Liver (tissue), 3 donors: ENCODE results near the gene PROX2.

Experiments
- ATF3 ChIP-seq: IDR thresholded peaks from 2 replicates; pipeline ENCODE4 v1.6.1; 2016; ENCODE audit warnings: antibody characterized with exemption
- FOXA2 ChIP-seq: IDR thresholded peaks from 2 replicates; pipeline ENCODE4 v1.6.1; 2016; ENCODE audit warnings: antibody characterized with exemption
- MAX ChIP-seq: IDR thresholded peaks from 2 replicates; pipeline ENCODE4 v1.6.1; 2016; ENCODE audit warnings: antibody characterized with exemption
- ZBTB33 ChIP-seq: IDR thresholded peaks from 2 replicates; pipeline ENCODE4 v1.6.1; 2016; ENCODE audit warnings: antibody characterized with exemption
- TF ChIP-seq, protein P1 (sequence below): fragments of 150-350 bp; IDR thresholded peaks from 2 replicates; pipeline ENCODE4 v1.5.1; 2017; ENCODE audit warnings: improper control_type of control experiment, low read depth, low read length; ENCODE audit not compliant: missing input control
- TF ChIP-seq, protein P2 (sequence below): IDR thresholded peaks from 2 replicates; pipeline ENCODE4 v1.6.1; 2016; ENCODE audit warnings: antibody characterized with exemption, mild to moderate bottlenecking
- donor health status: healthy.
- donor health status: healthy.

DNA sequence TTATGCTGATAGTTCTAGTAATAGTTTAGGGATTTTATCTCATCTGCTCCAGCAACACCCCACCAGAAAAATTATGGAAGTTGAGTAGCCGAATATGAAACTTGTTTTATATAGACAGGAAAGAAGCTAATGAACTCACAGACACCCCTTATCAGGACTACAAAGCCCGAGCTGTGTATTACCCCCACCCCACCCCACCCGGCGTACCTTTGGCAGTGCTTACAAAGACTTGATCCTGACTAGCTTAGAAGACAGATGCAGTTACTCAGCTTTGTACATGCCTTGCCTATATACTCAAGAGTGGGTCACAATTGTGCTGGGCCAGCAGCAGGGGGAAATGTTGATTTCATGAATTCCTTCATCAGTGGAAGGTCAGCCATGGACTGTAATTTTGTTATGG, 22.4 kb downstream of the PROX2 start:
- no peak for TF ChIP-seq FOXA2
- TF ChIP-seq ZBTB33 = no peak
- TF ChIP-seq, protein P1, sequence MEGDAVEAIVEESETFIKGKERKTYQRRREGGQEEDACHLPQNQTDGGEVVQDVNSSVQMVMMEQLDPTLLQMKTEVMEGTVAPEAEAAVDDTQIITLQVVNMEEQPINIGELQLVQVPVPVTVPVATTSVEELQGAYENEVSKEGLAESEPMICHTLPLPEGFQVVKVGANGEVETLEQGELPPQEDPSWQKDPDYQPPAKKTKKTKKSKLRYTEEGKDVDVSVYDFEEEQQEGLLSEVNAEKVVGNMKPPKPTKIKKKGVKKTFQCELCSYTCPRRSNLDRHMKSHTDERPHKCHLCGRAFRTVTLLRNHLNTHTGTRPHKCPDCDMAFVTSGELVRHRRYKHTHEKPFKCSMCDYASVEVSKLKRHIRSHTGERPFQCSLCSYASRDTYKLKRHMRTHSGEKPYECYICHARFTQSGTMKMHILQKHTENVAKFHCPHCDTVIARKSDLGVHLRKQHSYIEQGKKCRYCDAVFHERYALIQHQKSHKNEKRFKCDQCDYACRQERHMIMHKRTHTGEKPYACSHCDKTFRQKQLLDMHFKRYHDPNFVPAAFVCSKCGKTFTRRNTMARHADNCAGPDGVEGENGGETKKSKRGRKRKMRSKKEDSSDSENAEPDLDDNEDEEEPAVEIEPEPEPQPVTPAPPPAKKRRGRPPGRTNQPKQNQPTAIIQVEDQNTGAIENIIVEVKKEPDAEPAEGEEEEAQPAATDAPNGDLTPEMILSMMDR = no peak
- TF ChIP-seq, protein P2, sequence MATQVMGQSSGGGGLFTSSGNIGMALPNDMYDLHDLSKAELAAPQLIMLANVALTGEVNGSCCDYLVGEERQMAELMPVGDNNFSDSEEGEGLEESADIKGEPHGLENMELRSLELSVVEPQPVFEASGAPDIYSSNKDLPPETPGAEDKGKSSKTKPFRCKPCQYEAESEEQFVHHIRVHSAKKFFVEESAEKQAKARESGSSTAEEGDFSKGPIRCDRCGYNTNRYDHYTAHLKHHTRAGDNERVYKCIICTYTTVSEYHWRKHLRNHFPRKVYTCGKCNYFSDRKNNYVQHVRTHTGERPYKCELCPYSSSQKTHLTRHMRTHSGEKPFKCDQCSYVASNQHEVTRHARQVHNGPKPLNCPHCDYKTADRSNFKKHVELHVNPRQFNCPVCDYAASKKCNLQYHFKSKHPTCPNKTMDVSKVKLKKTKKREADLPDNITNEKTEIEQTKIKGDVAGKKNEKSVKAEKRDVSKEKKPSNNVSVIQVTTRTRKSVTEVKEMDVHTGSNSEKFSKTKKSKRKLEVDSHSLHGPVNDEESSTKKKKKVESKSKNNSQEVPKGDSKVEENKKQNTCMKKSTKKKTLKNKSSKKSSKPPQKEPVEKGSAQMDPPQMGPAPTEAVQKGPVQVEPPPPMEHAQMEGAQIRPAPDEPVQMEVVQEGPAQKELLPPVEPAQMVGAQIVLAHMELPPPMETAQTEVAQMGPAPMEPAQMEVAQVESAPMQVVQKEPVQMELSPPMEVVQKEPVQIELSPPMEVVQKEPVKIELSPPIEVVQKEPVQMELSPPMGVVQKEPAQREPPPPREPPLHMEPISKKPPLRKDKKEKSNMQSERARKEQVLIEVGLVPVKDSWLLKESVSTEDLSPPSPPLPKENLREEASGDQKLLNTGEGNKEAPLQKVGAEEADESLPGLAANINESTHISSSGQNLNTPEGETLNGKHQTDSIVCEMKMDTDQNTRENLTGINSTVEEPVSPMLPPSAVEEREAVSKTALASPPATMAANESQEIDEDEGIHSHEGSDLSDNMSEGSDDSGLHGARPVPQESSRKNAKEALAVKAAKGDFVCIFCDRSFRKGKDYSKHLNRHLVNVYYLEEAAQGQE = no peak
- TF ChIP-seq MAX = no peak
- TF ChIP-seq ATF3 = no peak
